Smooth muscle cell (in vitro differentiated cells): Measurements from ENCODE around the gene ANTKMT. TPM values are rescaled to one million over a fixed set of nuclear protein-coding genes. Genes with fewer than 3 reads are reported as not detected.

Experiments
- DNase-seq: peaks from one replicate; lab custom pipeline; 2025; ENCODE audit not compliant: unreplicated experiment; lab: John Stamatoyannopoulos, UW
- H2AFZ ChIP-seq: fragments of 200-600 bp; sonication (generic); 2 replicates; pipeline ENCODE4 v1.6.0; 2016; ENCODE audit warnings: antibody characterized with exemption, low read depth, mild to moderate bottlenecking
- H3F3A ChIP-seq: fragments of 200-600 bp; sonication (generic); 2 replicates; pipeline ENCODE4 v1.6.0; 2017; ENCODE audit warnings: antibody characterized with exemption, low read depth
- H3K27ac ChIP-seq: fragments of 200-600 bp; sonication (generic); 2 replicates; pipeline ENCODE4 v1.5.1; 2016; ENCODE audit warnings: low read depth, mild to moderate bottlenecking
- H3K27me3 ChIP-seq: fragments of 200-600 bp; sonication (generic); 2 replicates; pipeline ENCODE4 v1.6.1; 2016; ENCODE audit warnings: low read depth, mild to moderate bottlenecking
- H3K36me3 ChIP-seq: fragments of 200-600 bp; sonication (generic); 2 replicates; pipeline ENCODE4 v1.5.1; 2016; ENCODE audit warnings: low read depth
- H3K4me1 ChIP-seq: fragments of 200-600 bp; sonication (generic); 2 replicates; pipeline ENCODE4 v1.5.1; 2016; ENCODE audit warnings: low read depth
- H3K4me2 ChIP-seq: fragments of 200-600 bp; sonication (generic); 2 replicates; pipeline ENCODE4 v1.6.0; 2016; ENCODE audit warnings: mild to moderate bottlenecking
- H3K4me3 ChIP-seq: fragments of 200-600 bp; sonication (generic); 2 replicates; pipeline ENCODE4 v1.5.1; 2016; ENCODE audit warnings: mild to moderate bottlenecking
- H3K79me2 ChIP-seq: fragments of 200-600 bp; sonication (generic); 2 replicates; pipeline ENCODE4 v1.6.0; 2016; ENCODE audit warnings: low read depth, mild to moderate bottlenecking
- H3K9ac ChIP-seq: fragments of 200-600 bp; sonication (generic); 2 replicates; pipeline ENCODE4 v1.6.0; 2016; ENCODE audit warnings: low read depth
- H3K9me3 ChIP-seq: fragments of 200-600 bp; sonication (generic); replicated peaks from 2 replicates; pipeline ENCODE4 v1.5.1; 2016; ENCODE audit warnings: low read depth
- H4K20me1 ChIP-seq: fragments of 200-600 bp; sonication (generic); 2 replicates; pipeline ENCODE4 v1.6.0; 2016; ENCODE audit warnings: low read depth
- CTCF ChIP-seq: fragments of 200-600 bp; sonication (generic); IDR thresholded peaks from 2 replicates; pipeline ENCODE4 v1.5.1; 2017; ENCODE audit warnings: borderline replicate concordance, mild to moderate bottlenecking, antibody characterized with exemption; ENCODE audit not compliant: insufficient read depth, poor library complexity, severe bottlenecking
- WGBS: methylation state at CpG from one replicate; pipeline ENCODE4 v1.1.7; 2016; ENCODE audit warnings: low lambda C conversion rate; 5-methylcytosine and 5-hydroxymethylcytosine counted together
- polyA plus RNA-seq: library from polyadenylated mRNA; unstranded; fragments of >200 nt; fragmentation: Nextera tagmentation; extraction: Ambion mirVana; gene quantifications from 2 replicates; pipeline ENCODE4 v1.2.1, GENCODE V29; 2016
- total RNA-seq: library from RNA; depleted of rRNA; stranded (reverse); fragments of >200 nt; gene quantifications from 2 replicates; pipeline ENCODE4 v1.2.3, GENCODE V29; 2014

Gene ANTKMT
- total and polyA plus RNA-seq, 2 experiments from 2014 or later, result 15.6 to 39.8 TPM

- Histone ChIP-seq H3K4me2 (no peak overlapping the region), H3F3A (no peaks in the 10 kb centered on the region), H3K27me3 (no peaks in the 10 kb centered on the region), H3K9me3 (no peaks in the 10 kb centered on the region), H3K36me3 (no peaks in the 10 kb centered on the region), H3K27ac (no peak overlapping the region), H2AFZ (no peak overlapping the region), H4K20me1 (no peaks in the 10 kb centered on the region), H3K79me2 (no peaks in the 10 kb centered on the region), H3K9ac (no peak overlapping the region), H3K4me3 (no peak overlapping the region), H3K4me1 (no peaks in the 10 kb centered on the region)
- no peak for TF ChIP-seq CTCF
- WGBS, result 94% methylated on average over 46 of the region's 49 CpGs
- no peak for DNase-seq
Observed at GRCh38 chr16:734208-734980, 13.4 kb downstream of the ANTKMT start.

- Histone ChIP-seq H3K36me3 (no peaks in the 10 kb centered on the region), H4K20me1 (no peaks in the 10 kb centered on the region), H3K9me3 (no peaks in the 10 kb centered on the region), H3K4me3 (no peak overlapping the region), H3K4me1 (peaks cover 4% of the 10 kb centered on the region), H3F3A (no peaks in the 10 kb centered on the region), H3K9ac (no peak overlapping the region), H3K4me2 (no peak overlapping the region), H3K27me3 (no peaks in the 10 kb centered on the region), H3K27ac (no peak overlapping the region), H2AFZ (no peak overlapping the region), H3K79me2 (no peaks in the 10 kb centered on the region)
- WGBS, result 96% methylated on average over 25 of the region's 25 CpGs
- TF ChIP-seq CTCF, result no peak
- DNase-seq, result no peak
Observed at GRCh38 chr16:734981-735881, 14.3 kb downstream of the ANTKMT start.

- Histone ChIP-seq H3K4me2 (no peak overlapping the region), H3K27ac (no peak overlapping the region), H3K9me3 (no peaks in the 10 kb centered on the region), H3K27me3 (no peaks in the 10 kb centered on the region), H3K4me3 (no peak overlapping the region), H2AFZ (no peak overlapping the region), H4K20me1 (no peaks in the 10 kb centered on the region), H3K36me3 (no peaks in the 10 kb centered on the region), H3K79me2 (no peaks in the 10 kb centered on the region), H3K9ac (no peak overlapping the region), H3F3A (no peaks in the 10 kb centered on the region), H3K4me1 (peaks cover 5% of the 10 kb centered on the region)
- 95% methylated on average over 13 of the region's 13 CpGs for WGBS
- DNase-seq, result no peak
- no peak for TF ChIP-seq CTCF
Observed at GRCh38 chr16:735982-736453, 15.1 kb downstream of the ANTKMT start.
